NCI-H2107 treated with DMSO at 0.1 percent for 48 hours (cell line): ENCODE data around the gene BMERB1.
A peak's percentile ranks its signal among the peaks of the same experiment; 100 is the strongest.

ENCODE experiments used
- DNase-seq: peaks from one replicate; lab custom pipeline; 2025; ENCODE audit not compliant: unreplicated experiment; lab: John Stamatoyannopoulos, UW

BMERB1 gene

GRCh38 chr16:15493466-15494180 is 59.2 kb downstream of the BMERB1 start:
- peak; percentile 8 for DNase-seq

- DNase-seq, result no peak
Measured at GRCh38 chr16:15494236-15494635, 59.8 kb downstream of the BMERB1 start.

- no peak for DNase-seq
Measured at GRCh38 chr16:15495898-15496297, 61.5 kb downstream of the BMERB1 start.

- DNase-seq, result no peak
Measured at GRCh38 chr16:15498427-15499175, 64.2 kb downstream of the BMERB1 start.

GRCh38 chr16:15502041-15502725 is 67.8 kb downstream of the BMERB1 start:
- peak; percentile 14 for DNase-seq

GRCh38 chr16:15506441-15506840 is 72.1 kb downstream of the BMERB1 start:
- no peak for DNase-seq

- no peak for DNase-seq
Measured at GRCh38 chr16:15507301-15507958, 73.0 kb downstream of the BMERB1 start.

GRCh38 chr16:15507959-15508627 is 73.7 kb downstream of the BMERB1 start:
- no peak for DNase-seq

- no peak for DNase-seq
Measured at GRCh38 chr16:15509051-15509592, 74.7 kb downstream of the BMERB1 start.

GRCh38 chr16:15509593-15510535 is 75.5 kb downstream of the BMERB1 start:
- DNase-seq, result no peak

- no peak for DNase-seq
Measured at GRCh38 chr16:15510992-15511391, 76.6 kb downstream of the BMERB1 start.

GRCh38 chr16:15511759-15512487 is 77.5 kb downstream of the BMERB1 start:
- no peak for DNase-seq

- DNase-seq, result no peak
Measured at GRCh38 chr16:15513156-15513555, 78.8 kb downstream of the BMERB1 start.

- DNase-seq, result no peak
Measured at GRCh38 chr16:15515992-15516391, 81.6 kb downstream of the BMERB1 start.

GRCh38 chr16:15516609-15517008 is 82.2 kb downstream of the BMERB1 start:
- DNase-seq, result no peak

- DNase-seq, result no peak
Measured at GRCh38 chr16:15517743-15518377, 83.5 kb downstream of the BMERB1 start.

GRCh38 chr16:15518381-15519351 is 84.3 kb downstream of the BMERB1 start:
- no peak for DNase-seq
